Pancreas (tissue), 10 donors: ENCODE measurements around the gene DNTT. TPM values are rescaled to one million over a fixed set of nuclear protein-coding genes. Genes with fewer than 3 reads are reported as not detected.

Experiments
- ATAC-seq, 4 donors: fragments of 200-7000 bp; cut with Tn5 transposase; one replicate each; pipeline versions ENCODE4 v1.8.0 to v1.9.1; 2020; ENCODE audit warnings: mild to moderate bottlenecking in 4 of 4, moderate library complexity in 4 of 4
- DNase-seq, 6 donors: peaks; one replicate each; pipeline ENCODE4 v3.0.0-alpha.2; 2020
- FAIRE-seq: peaks from 2 replicates; lab custom pipeline; 2012; peaks lifted over from hg19 to GRCh38; lab: Jason Lieb, UNC
- H3K27ac ChIP-seq, 4 donors: fragments of 200-600 bp; sonication (generic); 1 replicate in 3 of 4; 2 replicates in 1 of 4; pipeline versions ENCODE4 v1.5.0 to v1.8.0; 2020
- H3K27me3 ChIP-seq, 4 donors: fragments of 200-600 bp; one replicate each; pipeline ENCODE4 v1.8.0; 2021
- H3K36me3 ChIP-seq, 3 donors: fragments of 200-600 bp; sonication (generic) in 1 of 3; one replicate each; pipeline versions ENCODE4 v1.5.0 to v1.8.0; 2020 to 2021
- H3K4me1 ChIP-seq, 3 donors: fragments of 200-600 bp; one replicate each; pipeline ENCODE4 v1.8.0; 2021
- H3K4me3 ChIP-seq, 4 donors: fragments of 200-600 bp; sonication (generic) in 2 of 4; one replicate each; pipeline versions ENCODE4 v1.5.0 to v1.8.0; 2020 to 2021
- H3K9me3 ChIP-seq, 4 donors: fragments of 200-600 bp; one replicate each; pipeline ENCODE4 v1.8.0; 2021
- WGBS, 2 donors: extraction: QIAGEN DNeasy Blood & Tissue Kit; methylation state at CpG; one replicate each; pipeline ENCODE4 v1.1.7; 2013; 5-methylcytosine and 5-hydroxymethylcytosine counted together
- intact Hi-C, 3 donors: fragments of 100-400 bp; cut with DNase I; formaldehyde crosslinking; loops; one replicate each; pipeline versions ENCODE4 v1.11.1 to v1.14.2; 2022
- polyA plus RNA-seq, 2 donors: library from polyadenylated mRNA; stranded (reverse); fragments of 200-250 nt; gene quantifications; one replicate each; pipeline ENCODE4 v1.2.3, GENCODE V29; 2013
- total RNA-seq, 6 donors: library from RNA; stranded (reverse); fragmentation: NEBNext Ultra II Directional in 4 of 6; extraction: Animal tissue kit (Norgen Biotek cat#: 25700) in 4 of 6; gene quantifications; one replicate each; pipeline versions ENCODE4 v1.2.1 to v1.2.4, GENCODE V29; 2021 to 2023
- TF ChIP-seq, protein P1 (sequence below), 4 donors: fragments of 200-600 bp; sonication (generic) in 3 of 4; IDR thresholded peaks; one replicate each; pipeline versions ENCODE4 v1.5.0 to v1.8.0; 2021; ENCODE audit warnings: antibody characterized with exemption in 4 of 4
- donor health status: healthy with polysubstance abuse.
- donor health status: DM: no; HTN: no; CAD: no; lungs with moderate emphysema.
- donor health status: DM: no; HTN: no; CAD: no.
- donor health status: control.
- donor health status: control.
- donor health status: Bipolar disorder and iron deficiency.
- donor health status: DM: yes; HTN: yes; CAD: no.
- donor health status: DM: no; HTN: no; CAD: no.
- donor health status: DM: no; HTN: no; CAD: no.
- donor health status: DM: yes; HTN: yes; CAD: no.

DNTT gene
- total and polyA plus RNA-seq, 8 donors, result 0.12 TPM; not detected in 7

DNA sequence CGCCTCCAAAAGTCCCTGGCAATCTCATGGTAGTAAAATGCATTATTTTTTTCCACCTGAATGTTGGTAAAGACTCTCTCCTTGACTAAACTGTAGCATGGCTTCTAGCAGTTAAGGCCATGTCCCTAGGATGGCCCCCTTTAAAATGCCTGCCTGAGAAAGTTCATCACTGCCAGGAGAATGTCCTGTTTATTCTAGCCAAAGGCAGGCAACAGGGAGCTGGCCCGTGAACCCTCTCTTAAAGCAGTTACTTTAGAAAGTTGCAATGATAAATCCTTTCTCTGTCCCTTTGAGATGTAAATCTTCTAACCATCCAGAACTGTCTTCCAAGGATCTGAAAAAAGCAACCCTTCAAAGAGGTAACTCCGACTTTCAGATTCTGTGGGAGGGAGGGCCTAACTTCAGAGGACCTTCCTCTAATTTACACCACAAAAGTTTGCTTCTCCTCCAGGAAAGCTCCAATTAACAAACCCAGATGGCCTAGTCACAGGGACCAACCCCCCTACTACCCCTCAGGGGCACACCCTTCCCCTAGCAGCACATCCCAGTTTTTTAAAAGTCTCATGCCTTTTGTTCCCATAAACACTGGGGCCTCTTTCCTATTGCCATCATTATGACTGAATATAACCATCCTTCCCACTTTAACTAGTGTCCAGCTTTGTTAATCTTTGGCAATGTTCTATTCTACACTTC is 5.5 kb downstream of the DNTT start:
- Histone ChIP-seq H3K27me3 (no peaks in the 10 kb centered on the region), H3K36me3 (no peaks in the 10 kb centered on the region), H3K4me3 (no peak overlapping the region), H3K27ac (no peak overlapping the region), H3K9me3 (no peaks in the 10 kb centered on the region), H3K4me1 (no peaks in the 10 kb centered on the region)
- DNase-seq, result no peak
- TF ChIP-seq, protein P1, sequence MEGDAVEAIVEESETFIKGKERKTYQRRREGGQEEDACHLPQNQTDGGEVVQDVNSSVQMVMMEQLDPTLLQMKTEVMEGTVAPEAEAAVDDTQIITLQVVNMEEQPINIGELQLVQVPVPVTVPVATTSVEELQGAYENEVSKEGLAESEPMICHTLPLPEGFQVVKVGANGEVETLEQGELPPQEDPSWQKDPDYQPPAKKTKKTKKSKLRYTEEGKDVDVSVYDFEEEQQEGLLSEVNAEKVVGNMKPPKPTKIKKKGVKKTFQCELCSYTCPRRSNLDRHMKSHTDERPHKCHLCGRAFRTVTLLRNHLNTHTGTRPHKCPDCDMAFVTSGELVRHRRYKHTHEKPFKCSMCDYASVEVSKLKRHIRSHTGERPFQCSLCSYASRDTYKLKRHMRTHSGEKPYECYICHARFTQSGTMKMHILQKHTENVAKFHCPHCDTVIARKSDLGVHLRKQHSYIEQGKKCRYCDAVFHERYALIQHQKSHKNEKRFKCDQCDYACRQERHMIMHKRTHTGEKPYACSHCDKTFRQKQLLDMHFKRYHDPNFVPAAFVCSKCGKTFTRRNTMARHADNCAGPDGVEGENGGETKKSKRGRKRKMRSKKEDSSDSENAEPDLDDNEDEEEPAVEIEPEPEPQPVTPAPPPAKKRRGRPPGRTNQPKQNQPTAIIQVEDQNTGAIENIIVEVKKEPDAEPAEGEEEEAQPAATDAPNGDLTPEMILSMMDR (IDR thresholded peaks at IDR 0.05), result no peak
- intact Hi-C loops, result no loop called here
- ATAC-seq, result no peak
- WGBS, 2 donors, result 70 to 78% methylated on average over 3 of the region's 3 CpGs
- no peak for FAIRE-seq

DNA sequence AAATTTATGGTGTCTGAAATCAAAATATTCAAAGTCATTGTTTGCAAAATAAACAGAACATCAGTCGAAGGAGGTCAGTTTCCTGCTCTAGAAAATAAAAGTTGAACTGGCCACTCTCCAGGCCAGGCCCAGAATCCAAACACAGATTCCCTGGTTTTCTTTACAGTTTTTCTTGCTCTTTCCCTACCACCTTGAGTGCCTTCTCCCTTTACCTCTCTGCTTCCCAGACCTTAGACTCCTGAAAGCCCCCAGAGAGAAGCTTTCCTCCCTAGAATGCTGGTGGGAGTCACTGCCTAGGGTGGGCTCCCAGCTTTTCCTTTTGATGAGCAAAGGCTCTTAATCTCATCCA is 6.1 kb downstream of the DNTT start:
- FAIRE-seq (no peak), DNase-seq (no peak), ATAC-seq (no peak)
- no peaks in the 10 kb centered on the region for H3K27me3 ChIP-seq
- TF ChIP-seq, protein P1 (IDR thresholded peaks at IDR 0.05), result no peak
- 6 to 9% methylated on average over 1 of the region's 1 CpG for WGBS, 2 donors
- no peak overlapping the region for H3K4me3 ChIP-seq
- intact Hi-C loops, result no loop called here
- no peaks in the 10 kb centered on the region for H3K9me3 ChIP-seq
- H3K36me3 ChIP-seq, result no peaks in the 10 kb centered on the region
- no peak overlapping the region for H3K27ac ChIP-seq
- H3K4me1 ChIP-seq, result no peaks in the 10 kb centered on the region

DNA sequence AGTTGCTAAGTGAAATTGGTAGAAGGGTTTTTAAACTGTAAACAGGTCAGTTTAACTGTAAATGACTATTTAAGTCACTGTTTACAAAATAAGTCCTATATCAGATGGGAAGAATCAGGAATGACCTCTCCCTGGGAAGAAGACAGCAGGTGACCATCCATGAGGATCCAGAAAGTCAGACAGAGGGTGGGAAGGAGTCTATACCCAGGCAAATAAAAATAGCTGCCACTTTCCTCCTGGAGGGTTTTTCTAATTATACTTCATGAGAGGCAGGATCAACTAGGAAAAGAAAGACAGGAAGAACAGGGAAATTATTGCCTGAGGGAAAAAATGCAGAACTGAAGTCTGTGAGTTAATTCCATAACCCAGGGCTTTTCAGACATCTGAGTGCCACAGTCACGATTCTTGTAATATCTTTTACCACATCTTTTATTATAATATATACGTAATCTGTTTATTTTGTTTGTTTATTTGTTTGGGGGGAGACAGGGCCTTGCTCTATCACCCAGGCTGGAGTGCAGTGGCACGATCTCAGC is 7.0 kb downstream of the DNTT start:
- no peaks in the 10 kb centered on the region for H3K4me1 ChIP-seq
- no peaks in the 10 kb centered on the region for H3K27me3 ChIP-seq
- ATAC-seq (no peak), DNase-seq (no peak), FAIRE-seq (no peak)
- no peak overlapping the region for H3K27ac ChIP-seq
- no peaks in the 10 kb centered on the region for H3K36me3 ChIP-seq
- no peaks in the 10 kb centered on the region for H3K9me3 ChIP-seq
- WGBS, 2 donors, result 79 to 83% methylated on average over 3 of the region's 3 CpGs
- TF ChIP-seq, protein P1 (IDR thresholded peaks at IDR 0.05), result no peak
- intact Hi-C loops, result no loop called here
- H3K4me3 ChIP-seq, result no peak overlapping the region

DNA sequence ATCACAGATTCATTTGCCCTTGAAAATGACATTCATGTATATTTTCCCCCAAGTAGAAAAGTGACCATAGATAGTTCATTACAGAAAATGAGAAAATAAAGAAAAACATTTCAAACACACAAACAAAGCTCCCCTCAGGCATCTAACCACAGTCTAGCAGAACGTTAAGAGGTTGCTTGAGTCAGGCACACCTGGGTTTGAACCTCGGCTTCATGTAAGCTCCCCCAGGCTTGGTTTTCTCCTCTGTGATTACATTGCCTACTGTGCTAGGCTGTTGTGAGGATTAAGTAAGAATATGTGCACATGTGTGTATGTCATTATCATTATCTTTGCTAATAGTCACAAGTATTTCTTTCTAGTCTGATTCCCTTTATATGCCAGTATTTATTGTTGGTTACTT is 9.1 kb downstream of the DNTT start:
- FAIRE-seq, result no peak
- Histone ChIP-seq H3K27me3 (no peaks in the 10 kb centered on the region), H3K4me3 (no peak overlapping the region), H3K36me3 (no peaks in the 10 kb centered on the region), H3K9me3 (no peaks in the 10 kb centered on the region), H3K4me1 (no peaks in the 10 kb centered on the region), H3K27ac (no peak overlapping the region)
- no peak for DNase-seq
- intact Hi-C loops, result no loop called here
- 61 to 78% methylated on average over 2 of the region's 2 CpGs for WGBS, 2 donors
- no peak for ATAC-seq
- TF ChIP-seq, protein P1 (IDR thresholded peaks at IDR 0.05), result no peak
